ENCODE results near the gene DLX3. TPM values are rescaled to one million over a fixed set of nuclear protein-coding genes. Genes with fewer than 3 reads are reported as not detected.

Gene DLX3
- total RNA-seq, 3 donors from 2014 or later, result 0.22 TPM; not detected in 2

- Histone ChIP-seq H3K9me3 (no peaks in the 10 kb centered on the region), H3K36me3 (ENCODE audit: low read depth) (no peaks in the 10 kb centered on the region), H3K4me1 (ENCODE audit: low read depth) (peaks cover 2% of the 10 kb centered on the region), H3K4me3 (no peak overlapping the region)
- intact Hi-C loops (cut with DNase I, micrococcal nuclease), result no loop called here
- DNase-seq, result peak; percentile 34 to 75 (median 58)
- TF ChIP-seq CTCF (IDR thresholded peaks at IDR 0.05), result no peak
- ATAC-seq, result peak; percentile 69
These were observed 42.5 kb upstream of the DLX3 start for GRCh38 chr17:50037321-50038107.

GRCh38 chr17:50036455-50037261 is 41.6 kb upstream of the DLX3 start:
- Histone ChIP-seq H3K36me3 (ENCODE audit: low read depth) (no peaks in the 10 kb centered on the region), H3K4me3 (no peak overlapping the region), H3K9me3 (no peaks in the 10 kb centered on the region), H3K4me1 (ENCODE audit: low read depth) (peaks cover 2% of the 10 kb centered on the region)
- intact Hi-C loops (cut with DNase I, micrococcal nuclease), result no loop called here
- ATAC-seq (peak; percentile 20), DNase-seq (peak in 1 of 3 donors; percentile 28)
- TF ChIP-seq CTCF (IDR thresholded peaks at IDR 0.05), result no peak

GRCh38 chr17:50035945-50036344 is 40.9 kb upstream of the DLX3 start:
- no peak for TF ChIP-seq CTCF (IDR thresholded peaks at IDR 0.05)
- intact Hi-C loops (cut with DNase I, micrococcal nuclease), result no loop called here
- no peaks in the 10 kb centered on the region for H3K9me3 ChIP-seq
- peaks cover 2% of the 10 kb centered on the region for H3K4me1 ChIP-seq (ENCODE audit: low read depth)
- DNase-seq (peak in 1 of 3 donors; percentile 20), ATAC-seq (peak; percentile 23)
- H3K36me3 ChIP-seq (ENCODE audit: low read depth), result no peaks in the 10 kb centered on the region
- no peak overlapping the region for H3K4me3 ChIP-seq

- intact Hi-C loops (cut with DNase I, micrococcal nuclease), result no loop called here
- no peak for ATAC-seq
- Histone ChIP-seq H3K4me1 (ENCODE audit: low read depth) (peaks cover 2% of the 10 kb centered on the region), H3K36me3 (ENCODE audit: low read depth) (no peaks in the 10 kb centered on the region), H3K4me3 (no peak overlapping the region), H3K9me3 (no peaks in the 10 kb centered on the region)
- TF ChIP-seq CTCF (IDR thresholded peaks at IDR 0.05), result no peak
- peak in 1 of 3 donors; percentile 28 for DNase-seq
These were observed 40.4 kb upstream of the DLX3 start for GRCh38 chr17:50035421-50035879.

GRCh38 chr17:50034498-50035364 is 39.7 kb upstream of the DLX3 start:
- TF ChIP-seq CTCF (IDR thresholded peaks at IDR 0.05), result no peak
- ATAC-seq (no peak), DNase-seq (peak in 1 of 3 donors; percentile 21)
- H3K4me3 ChIP-seq, result no peak overlapping the region
- peaks cover 2% of the 10 kb centered on the region for H3K4me1 ChIP-seq (ENCODE audit: low read depth)
- no peaks in the 10 kb centered on the region for H3K36me3 ChIP-seq (ENCODE audit: low read depth)
- H3K9me3 ChIP-seq, result no peaks in the 10 kb centered on the region
- intact Hi-C loops (cut with DNase I, micrococcal nuclease), result no loop called here

Data from mucosa of descending colon (tissue), 3 donors.